ENCODE results near the gene LIMK1. TPM values are rescaled to one million over a fixed set of nuclear protein-coding genes. Genes with fewer than 3 reads are reported as not detected.

LIMK1 gene
- total RNA-seq, 2 donors from 2014 or later = 12.2 to 17.1 TPM

DNA sequence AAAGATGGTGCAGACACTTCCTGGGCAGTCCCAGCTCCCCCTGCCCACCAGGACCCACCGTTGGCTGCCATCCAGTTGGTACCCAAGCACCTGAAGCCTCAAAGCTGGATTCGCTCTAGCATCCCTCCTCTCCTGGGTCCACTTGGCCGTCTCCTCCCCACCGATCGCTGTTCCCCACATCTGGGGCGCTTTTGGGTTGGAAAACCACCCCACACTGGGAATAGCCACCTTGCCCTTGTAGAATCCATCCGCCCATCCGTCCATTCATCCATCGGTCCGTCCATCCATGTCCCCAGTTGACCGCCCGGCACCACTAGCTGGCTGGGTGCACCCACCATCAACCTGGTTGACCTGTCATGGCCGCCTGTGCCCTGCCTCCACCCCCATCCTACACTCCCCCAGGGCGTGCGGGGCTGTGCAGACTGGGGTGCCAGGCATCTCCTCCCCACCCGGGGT lies 14.5 kb upstream of the LIMK1 start:
- ATAC-seq = no peak
- H3K27ac Mint-ChIP-seq = no peak overlapping the region
- no peak for DNase-seq (ENCODE audit: low spot score in 2 of 2)
- no peaks in the 10 kb centered on the region for H3K36me3 Mint-ChIP-seq
- H3K9me3 Mint-ChIP-seq = no peaks in the 10 kb centered on the region

DNA sequence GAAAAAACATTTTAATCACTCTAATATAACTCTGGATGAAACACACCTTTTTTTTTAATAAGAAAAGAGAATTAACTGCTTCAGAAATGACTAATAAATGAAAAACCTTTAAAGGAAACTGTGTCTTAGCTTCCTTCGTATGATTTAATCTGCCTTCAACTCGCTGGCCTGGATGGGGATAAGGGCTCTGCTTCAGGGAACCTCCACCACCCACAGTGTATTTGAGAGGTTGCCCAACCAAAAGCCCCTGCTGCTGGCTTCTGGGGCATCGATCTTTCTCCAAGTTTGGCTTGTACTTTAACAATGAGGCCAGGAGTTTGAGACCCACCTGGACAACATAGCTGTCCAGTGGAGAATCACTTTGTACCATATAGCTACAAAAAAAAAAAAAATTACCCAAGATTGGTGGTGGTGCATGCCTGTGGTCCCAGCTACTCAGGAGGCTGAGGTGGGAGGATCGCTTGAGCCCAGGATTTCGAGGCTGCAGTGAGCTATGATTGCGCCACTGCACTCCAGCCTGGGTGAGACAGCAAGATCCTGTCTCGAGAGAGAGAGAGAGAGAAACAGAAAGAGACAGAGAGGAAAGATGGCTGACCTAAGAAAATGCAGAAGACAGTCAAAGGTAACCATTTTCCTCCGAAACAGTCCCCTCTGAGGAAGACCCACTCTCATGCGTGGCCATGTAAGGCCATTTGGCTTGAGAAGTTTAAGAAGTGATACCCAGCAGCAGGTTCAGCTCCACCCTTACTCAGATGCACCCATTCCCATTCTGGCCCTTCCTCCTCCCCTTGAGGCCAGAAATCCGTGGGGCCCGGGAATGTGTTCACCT lies 13.6 kb upstream of the LIMK1 start:
- no peak overlapping the region for H3K27ac Mint-ChIP-seq
- H3K9me3 Mint-ChIP-seq = no peaks in the 10 kb centered on the region
- no peak for ATAC-seq
- H3K36me3 Mint-ChIP-seq = no peaks in the 10 kb centered on the region
- DNase-seq (ENCODE audit: low spot score in 2 of 2) = no peak

- H3K36me3 Mint-ChIP-seq = no peaks in the 10 kb centered on the region
- no peaks in the 10 kb centered on the region for H3K9me3 Mint-ChIP-seq
- DNase-seq (ENCODE audit: low spot score in 2 of 2) (no peak), ATAC-seq (no peak)
- H3K27ac Mint-ChIP-seq = no peak overlapping the region
Measured at GRCh38 chr7:74070619-74070921, 13.0 kb upstream of the LIMK1 start.

GRCh38 chr7:74071121-74071520 lies 12.5 kb upstream of the LIMK1 start:
- H3K27ac Mint-ChIP-seq = no peak overlapping the region
- H3K36me3 Mint-ChIP-seq = no peaks in the 10 kb centered on the region
- ATAC-seq (no peak), DNase-seq (ENCODE audit: low spot score in 2 of 2) (no peak)
- H3K9me3 Mint-ChIP-seq = no peaks in the 10 kb centered on the region

- ATAC-seq (no peak), DNase-seq (ENCODE audit: low spot score in 2 of 2) (no peak)
- no peak overlapping the region for H3K27ac Mint-ChIP-seq
- H3K9me3 Mint-ChIP-seq = no peaks in the 10 kb centered on the region
- H3K36me3 Mint-ChIP-seq = no peaks in the 10 kb centered on the region
Measured at GRCh38 chr7:74074770-74075169, 8.8 kb upstream of the LIMK1 start.

- H3K27ac Mint-ChIP-seq = no peak overlapping the region
- no peaks in the 10 kb centered on the region for H3K36me3 Mint-ChIP-seq
- ATAC-seq = no peak
- DNase-seq (ENCODE audit: low spot score in 2 of 2) = no peak
- no peaks in the 10 kb centered on the region for H3K9me3 Mint-ChIP-seq
Measured at GRCh38 chr7:74078461-74078860, 5.1 kb upstream of the LIMK1 start.

GRCh38 chr7:74082770-74083116 lies 861 bp upstream of the LIMK1 start:
- Mint-ChIP-seq H3K9me3 (no peaks in the 10 kb centered on the region), H3K27ac (no peak overlapping the region), H3K36me3 (peaks cover 0 to 14% of the 10 kb centered on the region in 2 donors)
- DNase-seq (ENCODE audit: low spot score in 2 of 2) (no peak), ATAC-seq (no peak)

GRCh38 chr7:74083928-74084721 lies 521 bp downstream of the LIMK1 start:
- Mint-ChIP-seq H3K9me3 (no peaks in the 10 kb centered on the region), H3K27ac (peak overlapping the region in 1 of 2 donors; percentile 78), H3K36me3 (peaks cover 0 to 14% of the 10 kb centered on the region in 2 donors)
- ATAC-seq (peak; percentile 72 to 76), DNase-seq (ENCODE audit: low spot score in 2 of 2) (peak in 1 of 2 donors; percentile 31)

DNA sequence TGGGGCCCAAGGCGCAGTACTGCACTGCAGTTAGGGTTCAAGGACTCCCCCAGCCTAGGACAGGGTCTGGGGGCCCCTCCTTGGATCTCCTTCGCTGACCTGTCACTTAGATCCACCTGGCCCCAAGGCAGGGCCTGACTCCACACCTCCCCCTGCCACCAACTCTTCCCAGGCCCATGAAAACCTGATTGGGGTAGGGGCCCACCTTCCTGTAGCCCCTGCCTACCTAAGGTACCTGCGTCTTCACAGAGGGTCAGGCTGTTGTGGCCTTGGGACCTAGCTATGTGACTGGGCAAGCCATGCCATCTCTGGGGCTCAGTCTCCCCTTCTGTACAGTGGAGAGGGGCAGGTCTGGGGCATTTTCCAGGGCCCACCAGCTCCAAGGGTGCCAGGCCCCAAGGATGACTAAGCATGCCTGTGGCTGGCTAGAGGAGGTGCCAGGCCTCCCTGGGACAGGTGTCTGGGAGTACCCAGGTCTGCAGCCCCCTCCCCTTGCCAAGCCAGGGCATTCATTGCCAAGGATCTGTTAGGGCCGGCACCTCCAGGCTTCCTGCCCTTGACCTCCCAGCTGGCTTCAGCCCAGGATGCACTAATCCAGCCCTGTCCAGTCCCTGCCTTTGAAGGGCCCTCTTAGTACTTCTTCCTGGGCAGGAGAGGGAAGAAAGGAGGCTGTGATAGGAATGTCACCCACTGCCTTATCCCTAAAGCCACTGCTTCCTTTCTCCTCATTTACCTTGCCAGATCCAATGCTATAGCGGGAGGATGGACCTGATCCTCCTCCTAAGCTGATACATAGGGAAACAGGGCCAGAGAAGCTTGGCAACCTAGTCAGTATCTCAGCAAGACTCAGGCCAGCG lies 1.3 kb downstream of the LIMK1 start:
- Mint-ChIP-seq H3K9me3 (no peaks in the 10 kb centered on the region), H3K36me3 (peaks cover 0 to 14% of the 10 kb centered on the region in 2 donors), H3K27ac (peak overlapping the region in 1 of 2 donors; percentile 78)
- ATAC-seq = no peak
- no peak for DNase-seq (ENCODE audit: low spot score in 2 of 2)

- H3K27ac Mint-ChIP-seq = no peak overlapping the region
- H3K9me3 Mint-ChIP-seq = no peaks in the 10 kb centered on the region
- DNase-seq (ENCODE audit: low spot score in 2 of 2) = no peak
- H3K36me3 Mint-ChIP-seq = peaks cover 0 to 14% of the 10 kb centered on the region in 2 donors
- ATAC-seq = no peak
Measured at GRCh38 chr7:74087791-74088453, 4.3 kb downstream of the LIMK1 start.

GRCh38 chr7:74092321-74092963 lies 8.8 kb downstream of the LIMK1 start:
- Mint-ChIP-seq H3K27ac (no peak overlapping the region), H3K9me3 (no peaks in the 10 kb centered on the region), H3K36me3 (peaks cover under 1 to 1% of the 10 kb centered on the region in 2 donors)
- DNase-seq (ENCODE audit: low spot score in 2 of 2) (no peak), ATAC-seq (no peak)

GRCh38 chr7:74092964-74093471 lies 9.4 kb downstream of the LIMK1 start:
- peaks cover 5 to 6% of the 10 kb centered on the region in 2 donors for H3K36me3 Mint-ChIP-seq
- H3K27ac Mint-ChIP-seq = peak overlapping the region in 1 of 2 donors; percentile 89
- DNase-seq (ENCODE audit: low spot score in 2 of 2) = no peak
- no peaks in the 10 kb centered on the region for H3K9me3 Mint-ChIP-seq
- no peak for ATAC-seq

GRCh38 chr7:74093671-74094223 lies 10.1 kb downstream of the LIMK1 start:
- DNase-seq (ENCODE audit: low spot score in 2 of 2) (no peak), ATAC-seq (peak; percentile 26 to 42)
- H3K9me3 Mint-ChIP-seq = no peaks in the 10 kb centered on the region
- peak overlapping the region; percentile 72 to 89 for H3K27ac Mint-ChIP-seq
- peaks cover 9 to 11% of the 10 kb centered on the region in 2 donors for H3K36me3 Mint-ChIP-seq

DNA sequence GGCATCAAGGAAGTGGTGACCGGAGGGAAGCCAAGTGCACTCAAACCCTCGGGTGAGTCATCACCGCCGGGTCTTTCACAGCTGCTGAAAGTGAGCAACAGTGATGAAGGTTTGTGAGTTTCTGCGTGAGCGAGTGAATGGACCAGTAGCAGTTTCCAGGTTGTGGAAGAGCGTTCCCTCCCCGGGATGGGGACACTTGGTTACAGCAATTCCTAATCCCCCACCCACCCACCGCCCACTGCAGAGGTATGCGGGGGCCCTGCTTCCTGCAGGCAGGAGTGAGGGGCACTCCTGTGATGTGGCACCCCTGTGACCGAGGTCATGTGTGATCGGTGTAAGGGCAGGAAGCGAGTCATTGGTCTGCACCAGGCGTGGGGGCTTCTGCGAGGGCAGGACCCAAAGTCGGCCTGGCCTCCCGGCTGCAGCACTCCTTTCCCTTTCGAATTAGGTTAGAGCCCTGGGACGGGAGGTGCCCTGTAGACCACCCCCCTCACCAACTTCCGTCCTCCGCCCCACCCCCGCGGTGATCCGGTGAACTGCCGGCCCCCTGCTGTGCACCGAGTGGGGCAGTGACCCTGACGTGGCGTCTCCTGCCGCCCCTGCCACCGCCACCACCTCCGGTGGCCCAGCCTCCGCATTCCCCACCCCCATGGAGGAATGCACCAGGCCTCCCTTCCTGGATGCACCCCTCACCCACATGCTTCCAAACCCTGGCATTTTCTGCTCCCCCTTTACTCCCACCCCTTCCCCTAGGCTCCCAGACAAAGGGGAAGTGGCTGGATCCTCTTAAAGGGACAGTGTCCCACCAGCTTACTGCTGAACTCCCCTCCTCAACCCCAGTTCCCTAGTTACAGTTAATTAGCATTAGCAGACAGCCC lies 10.9 kb downstream of the LIMK1 start:
- Mint-ChIP-seq H3K9me3 (no peaks in the 10 kb centered on the region), H3K27ac (peak overlapping the region; percentile 88 to 89), H3K36me3 (peaks cover 9 to 11% of the 10 kb centered on the region in 2 donors)
- DNase-seq (ENCODE audit: low spot score in 2 of 2) (peak; percentile 72 to 85), ATAC-seq (peak; percentile 89 to 94)

GRCh38 chr7:74095135-74095534 lies 11.5 kb downstream of the LIMK1 start:
- ATAC-seq (no peak), DNase-seq (ENCODE audit: low spot score in 2 of 2) (no peak)
- peak overlapping the region; percentile 88 to 89 for H3K27ac Mint-ChIP-seq
- peaks cover 9 to 11% of the 10 kb centered on the region in 2 donors for H3K36me3 Mint-ChIP-seq
- no peaks in the 10 kb centered on the region for H3K9me3 Mint-ChIP-seq

Data from activated naive CD4-positive, alpha-beta T cell treated with anti-CD3 and anti-CD28 coated beads, Interleukin-2, amount 50 U/mL, for 72 hours (primary cell).